Mucosa of stomach (tissue), 1 donor: ENCODE results near the gene SRPK2.
"Not testable (repeated sequence)": the region's sequence is repeated elsewhere in the genome, so short reads cannot be mapped to it uniquely, and the experiment has no call there.

Source experiments
- H3K27me3 ChIP-seq: one replicate; pipeline ENCODE4 v1.7.0; 2013; ENCODE audit warnings: mild to moderate bottlenecking, low read length; ENCODE audit not compliant: control insufficient read depth, insufficient read depth
- H3K36me3 ChIP-seq: one replicate; pipeline ENCODE4 v1.7.0; 2013; ENCODE audit warnings: low read length; ENCODE audit not compliant: control insufficient read depth, insufficient read depth
- H3K4me1 ChIP-seq: one replicate; pipeline ENCODE4 v1.7.0; 2013; ENCODE audit warnings: mild to moderate bottlenecking, low read length; ENCODE audit not compliant: control insufficient read depth, insufficient read depth
- H3K4me3 ChIP-seq: one replicate; pipeline ENCODE4 v1.7.0; 2013; ENCODE audit warnings: low read length
- H3K9ac ChIP-seq: one replicate; pipeline ENCODE4 v1.7.0; 2013; ENCODE audit warnings: mild to moderate bottlenecking, low read length, moderate library complexity
- H3K9me3 ChIP-seq: one replicate; pipeline ENCODE4 v1.7.0; 2013; ENCODE audit warnings: mild to moderate bottlenecking, low read length, moderate library complexity; ENCODE audit not compliant: control insufficient read depth
- donor health status: Pancreatic carcinoma.

The SRPK2 gene

DNA sequence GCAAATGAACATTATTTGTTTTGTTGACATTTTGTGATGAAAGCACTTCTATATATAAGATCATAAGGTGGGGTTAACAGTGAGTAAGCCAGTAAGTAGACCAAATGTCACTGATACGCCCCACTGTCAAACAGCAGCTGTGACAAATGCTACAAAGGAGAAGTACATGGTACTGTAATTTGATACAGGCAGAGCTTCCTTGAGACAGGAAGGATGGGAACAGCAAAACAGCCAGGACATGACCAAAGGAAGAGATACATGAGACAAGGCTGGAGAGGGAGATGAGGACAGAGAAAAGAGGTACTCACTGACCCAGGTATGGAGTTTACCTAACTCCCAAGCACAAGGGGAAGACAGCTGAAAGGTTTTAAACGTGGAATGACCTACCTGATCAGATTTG lies 127.0 kb downstream of the SRPK2 start:
- H3K36me3 ChIP-seq, result no peaks in the 10 kb centered on the region
- no peaks in the 10 kb centered on the region for H3K27me3 ChIP-seq
- no peak overlapping the region for H3K9ac ChIP-seq
- H3K4me3 ChIP-seq, result no peak overlapping the region
- H3K4me1 ChIP-seq, result peaks cover 13% of the 10 kb centered on the region
- H3K9me3 ChIP-seq, result no peaks in the 10 kb centered on the region

- not testable (repeated sequence) for H3K9me3 ChIP-seq, H3K27me3 ChIP-seq, H3K9ac ChIP-seq, H3K36me3 ChIP-seq, H3K4me3 ChIP-seq
- H3K4me1 ChIP-seq, result peaks cover 15% of the 10 kb centered on the region
Measured at GRCh38 chr7:105260201-105260871, 128.4 kb downstream of the SRPK2 start.

GRCh38 chr7:105258919-105259318 lies 129.8 kb downstream of the SRPK2 start:
- not testable (repeated sequence) for H3K4me3 ChIP-seq, H3K9me3 ChIP-seq, H3K27me3 ChIP-seq, H3K36me3 ChIP-seq, H3K9ac ChIP-seq
- H3K4me1 ChIP-seq, result peaks cover 15% of the 10 kb centered on the region

- H3K4me3 ChIP-seq, result no peak overlapping the region
- peaks cover 12% of the 10 kb centered on the region for H3K4me1 ChIP-seq
- no peaks in the 10 kb centered on the region for H3K9me3 ChIP-seq
- H3K36me3 ChIP-seq, result no peaks in the 10 kb centered on the region
- H3K9ac ChIP-seq, result no peak overlapping the region
- H3K27me3 ChIP-seq, result no peaks in the 10 kb centered on the region
Measured at GRCh38 chr7:105257338-105257737, 131.4 kb downstream of the SRPK2 start.

DNA sequence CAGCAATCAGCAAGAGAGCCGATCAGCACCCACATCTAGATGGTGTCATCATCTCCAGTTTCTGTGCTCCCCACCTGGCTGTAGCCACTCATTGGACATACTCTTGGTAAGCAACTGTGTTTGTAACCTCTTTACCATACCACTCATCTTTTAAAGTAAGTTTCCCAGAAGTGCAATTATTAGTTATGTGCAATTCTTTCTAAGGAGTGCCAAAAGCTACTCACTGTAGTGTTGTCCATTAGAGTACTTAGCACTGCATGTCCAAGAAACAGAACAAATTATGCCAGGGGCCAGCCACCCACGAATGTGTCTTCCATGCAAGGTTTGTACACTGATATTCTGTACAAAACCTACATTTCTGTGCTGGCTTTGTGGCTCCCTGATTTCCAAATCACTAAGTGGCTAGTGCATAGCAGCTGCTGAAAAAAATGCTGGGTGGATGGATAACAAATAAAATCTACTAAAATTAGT lies 131.9 kb downstream of the SRPK2 start:
- H3K9ac ChIP-seq, result no peak overlapping the region
- H3K9me3 ChIP-seq, result no peaks in the 10 kb centered on the region
- peaks cover 6% of the 10 kb centered on the region for H3K4me1 ChIP-seq
- no peaks in the 10 kb centered on the region for H3K36me3 ChIP-seq
- no peaks in the 10 kb centered on the region for H3K27me3 ChIP-seq
- H3K4me3 ChIP-seq, result no peak overlapping the region

- H3K9me3 ChIP-seq, result no peaks in the 10 kb centered on the region
- no peaks in the 10 kb centered on the region for H3K36me3 ChIP-seq
- peaks cover 3% of the 10 kb centered on the region for H3K4me1 ChIP-seq
- no peak overlapping the region for H3K4me3 ChIP-seq
- H3K27me3 ChIP-seq, result no peaks in the 10 kb centered on the region
- H3K9ac ChIP-seq, result no peak overlapping the region
Measured at GRCh38 chr7:105250706-105251105, 138.0 kb downstream of the SRPK2 start.

DNA sequence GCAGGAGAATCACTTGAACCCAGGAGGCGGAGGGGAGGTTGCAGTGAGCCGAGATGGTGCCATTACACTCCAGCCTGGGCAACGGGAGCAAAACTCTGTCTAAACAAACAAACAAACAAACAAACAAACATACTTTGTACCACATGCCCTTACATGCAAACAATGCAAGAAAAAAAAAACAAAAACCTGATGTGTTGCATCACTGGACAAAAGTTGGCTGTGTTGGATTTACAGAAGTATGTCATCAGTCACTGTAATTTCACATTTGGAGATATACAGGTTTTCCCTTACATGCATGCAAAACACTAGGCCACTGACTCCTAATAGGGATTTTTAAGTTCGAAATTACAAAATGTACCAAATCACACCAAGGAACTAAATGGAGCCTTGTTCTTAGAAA lies 138.5 kb downstream of the SRPK2 start:
- Histone ChIP-seq H3K4me3 (no peak overlapping the region), H3K36me3 (no peaks in the 10 kb centered on the region), H3K9me3 (no peaks in the 10 kb centered on the region), H3K9ac (no peak overlapping the region), H3K27me3 (no peaks in the 10 kb centered on the region), H3K4me1 (no peaks in the 10 kb centered on the region)

DNA sequence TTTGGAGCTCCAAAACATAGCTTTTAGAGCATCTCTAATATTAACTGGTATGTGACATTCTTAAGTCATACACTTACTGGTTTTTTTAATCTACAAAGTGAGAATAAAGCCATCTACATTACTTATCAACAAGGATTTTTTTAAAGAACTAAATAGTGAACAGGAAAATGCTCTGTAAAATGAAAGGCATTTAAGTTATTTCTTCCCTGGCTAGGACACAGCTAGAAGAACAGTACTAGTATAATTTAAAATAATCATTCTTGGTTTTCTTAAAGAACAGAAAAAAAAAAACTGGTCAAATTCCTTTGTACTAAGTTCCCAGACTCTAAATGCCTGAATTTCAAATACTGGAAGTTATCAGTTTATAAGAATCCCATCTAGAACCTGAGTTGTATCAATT lies 139.5 kb downstream of the SRPK2 start:
- no peak overlapping the region for H3K9ac ChIP-seq
- no peak overlapping the region for H3K4me3 ChIP-seq
- no peaks in the 10 kb centered on the region for H3K36me3 ChIP-seq
- no peaks in the 10 kb centered on the region for H3K27me3 ChIP-seq
- H3K4me1 ChIP-seq, result no peaks in the 10 kb centered on the region
- no peaks in the 10 kb centered on the region for H3K9me3 ChIP-seq

- Histone ChIP-seq H3K27me3 (no peaks in the 10 kb centered on the region), H3K36me3 (no peaks in the 10 kb centered on the region), H3K9me3 (no peaks in the 10 kb centered on the region), H3K4me1 (no peaks in the 10 kb centered on the region), H3K9ac (no peak overlapping the region), H3K4me3 (no peak overlapping the region)
Measured at GRCh38 chr7:105246679-105247078, 142.0 kb downstream of the SRPK2 start.

DNA sequence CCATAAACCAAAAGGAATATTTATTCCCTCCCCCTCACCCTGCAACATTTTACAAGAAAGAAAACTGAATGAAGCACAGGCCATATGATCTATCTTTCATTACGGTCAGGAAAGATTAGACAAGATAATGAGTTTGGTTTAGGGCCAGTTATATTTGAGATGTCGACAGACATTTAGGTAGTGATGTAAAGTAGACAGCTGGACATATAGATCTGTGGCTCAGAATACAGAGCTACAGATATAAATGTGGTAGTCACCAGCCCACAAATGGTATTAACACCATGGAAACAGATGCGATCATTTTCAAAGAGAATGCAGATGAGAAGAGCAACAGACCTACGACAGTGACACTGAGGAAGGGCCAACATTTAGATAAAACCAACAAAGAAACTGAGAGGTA lies 142.5 kb downstream of the SRPK2 start:
- H3K9me3 ChIP-seq, result no peaks in the 10 kb centered on the region
- no peak overlapping the region for H3K4me3 ChIP-seq
- no peak overlapping the region for H3K9ac ChIP-seq
- no peaks in the 10 kb centered on the region for H3K36me3 ChIP-seq
- H3K27me3 ChIP-seq, result no peaks in the 10 kb centered on the region
- no peaks in the 10 kb centered on the region for H3K4me1 ChIP-seq

GRCh38 chr7:105245398-105246114 lies 143.2 kb downstream of the SRPK2 start:
- Histone ChIP-seq H3K4me3 (no peak overlapping the region), H3K4me1 (no peaks in the 10 kb centered on the region), H3K9me3 (no peaks in the 10 kb centered on the region), H3K27me3 (no peaks in the 10 kb centered on the region), H3K9ac (no peak overlapping the region), H3K36me3 (no peaks in the 10 kb centered on the region)

- Histone ChIP-seq H3K4me1 (no peaks in the 10 kb centered on the region), H3K9ac (no peak overlapping the region)
Measured at GRCh38 chr7:105244594-105244993, 144.1 kb downstream of the SRPK2 start.

More at GRCh38 chr7:105244594-105244993, 144.1 kb downstream of the SRPK2 start:
- Histone ChIP-seq H3K36me3 (no peaks in the 10 kb centered on the region), H3K4me3 (no peak overlapping the region), H3K27me3 (no peaks in the 10 kb centered on the region), H3K9me3 (no peaks in the 10 kb centered on the region)
